OCI-LY7 (cell line): ENCODE measurements around the gene CIROP. TPM values are rescaled to one million over a fixed set of nuclear protein-coding genes. Genes with fewer than 3 reads are reported as not detected.
"Not testable (repeated sequence)": the region's sequence is repeated elsewhere in the genome, so short reads cannot be mapped to it uniquely, and the experiment has no call there.

ENCODE experiments used
- BruUV-seq: library from RNA; stranded (reverse); fragments of 400-500 nt; replicated peaks from 2 replicates; lab custom pipeline; 2021; lab: Mats Ljungman, UMichigan
- CTCF ChIA-PET: fragments of 300-600 bp; sonication (Branson Sonifier 250); formaldehyde crosslinking; loops from one replicate; lab custom pipeline; 2022; ENCODE audit warnings: antibody characterized with exemption; ENCODE audit not compliant: unreplicated experiment; lab: Charles Lee
- POLR2A ChIA-PET: fragments of 300-600 bp; sonication (Branson Sonifier 250); formaldehyde crosslinking; loops from one replicate; lab custom pipeline; 2022; ENCODE audit warnings: antibody characterized with exemption; lab: Charles Lee
- DNase-seq: peaks from one replicate; pipeline ENCODE4 v3.0.0-alpha.2; 2015; ENCODE audit warnings: low spot score
- H2AFZ ChIP-seq: fragments of 200-600 bp; sonication (generic), shearing (Covaris generic); 2 replicates; pipeline ENCODE4 v1.6.1; 2014; ENCODE audit warnings: mild to moderate bottlenecking, antibody characterized with exemption, low read length, moderate library complexity
- H3K27ac ChIP-seq: fragments of 200-600 bp; sonication (generic); 2 replicates; pipeline ENCODE4 v1.5.1; 2014; ENCODE audit warnings: mixed run types, low read depth, mild to moderate bottlenecking, moderate library complexity, low read length, inconsistent platforms; ENCODE audit not compliant: poor library complexity, severe bottlenecking
- H3K36me3 ChIP-seq: fragments of 200-600 bp; sonication (generic); 2 replicates; pipeline ENCODE4 v1.6.1; 2014; ENCODE audit warnings: mild to moderate bottlenecking, antibody characterized with exemption, low read length, moderate library complexity, mixed read lengths; ENCODE audit not compliant: insufficient read depth
- H3K4me1 ChIP-seq: fragments of 200-600 bp; sonication (generic); 2 replicates; pipeline ENCODE4 v1.5.1; 2014; ENCODE audit warnings: mild to moderate bottlenecking, low read length; ENCODE audit not compliant: insufficient read depth, poor library complexity, severe bottlenecking
- H3K4me2 ChIP-seq: fragments of 200-600 bp; sonication (generic); 2 replicates; pipeline ENCODE4 v1.6.1; 2014; ENCODE audit warnings: mild to moderate bottlenecking, low read length
- H3K4me3 ChIP-seq: fragments of 200-600 bp; sonication (generic); 2 replicates; pipeline ENCODE4 v1.5.1; 2014; ENCODE audit warnings: mild to moderate bottlenecking, low read depth, low read length; ENCODE audit not compliant: poor library complexity, severe bottlenecking
- H3K79me2 ChIP-seq: fragments of 200-600 bp; sonication (generic); 2 replicates; pipeline ENCODE4 v1.6.1; 2016; ENCODE audit warnings: low read depth, mild to moderate bottlenecking, low read length, moderate library complexity, mixed read lengths; ENCODE audit not compliant: insufficient read depth
- H3K9me2 ChIP-seq: fragments of 200-600 bp; sonication (generic); 2 replicates; pipeline ENCODE4 v1.6.1; 2016; ENCODE audit warnings: mild to moderate bottlenecking, low read length, mixed read lengths; ENCODE audit not compliant: insufficient read depth
- H3K9me3 ChIP-seq: fragments of 200-600 bp; sonication (generic); 2 replicates; pipeline ENCODE4 v1.6.1; 2014; ENCODE audit warnings: mild to moderate bottlenecking, mixed run types, low read length, mixed read lengths
- H4K20me1 ChIP-seq: fragments of 200-600 bp; sonication (generic); 2 replicates; pipeline ENCODE4 v1.6.1; 2014; ENCODE audit warnings: mild to moderate bottlenecking, antibody characterized with exemption, low read length, moderate library complexity, mixed read lengths; ENCODE audit not compliant: insufficient read depth
- EZH2phosphoT487 ChIP-seq: fragments of 200-600 bp; sonication (generic); IDR thresholded peaks from 2 replicates; pipeline ENCODE4 v1.6.1; 2018; ENCODE audit warnings: low read depth, borderline replicate concordance, mild to moderate bottlenecking, mixed run types, antibody characterized with exemption, low read length, moderate library complexity, mixed read lengths
- intact Hi-C: fragments of 100-400 bp; cut with micrococcal nuclease; formaldehyde crosslinking; loops from one replicate; pipeline ENCODE4 v1.10.0; 2022; ENCODE audit not compliant: unreplicated experiment
- total RNA-seq, 2 experiments: library from RNA; depleted of rRNA in 1 of 2; stranded (reverse); fragments of >200 nt in 1 of 2; shearing (Covaris generic) in 1 of 2; gene quantifications; 2 replicates each; pipeline ENCODE4 v1.2.3, GENCODE V29; 2014 to 2022
- TF ChIP-seq, protein P1 (sequence below): fragments of 200-600 bp; sonication (generic); conservative IDR thresholded peaks from 2 replicates; pipeline ENCODE4 v1.5.1; 2014; ENCODE audit warnings: mild to moderate bottlenecking, antibody characterized with exemption, low read length, moderate library complexity, mixed read lengths

Gene CIROP
- total RNA-seq, 2 experiments from 2014 or later = not detected

DNA sequence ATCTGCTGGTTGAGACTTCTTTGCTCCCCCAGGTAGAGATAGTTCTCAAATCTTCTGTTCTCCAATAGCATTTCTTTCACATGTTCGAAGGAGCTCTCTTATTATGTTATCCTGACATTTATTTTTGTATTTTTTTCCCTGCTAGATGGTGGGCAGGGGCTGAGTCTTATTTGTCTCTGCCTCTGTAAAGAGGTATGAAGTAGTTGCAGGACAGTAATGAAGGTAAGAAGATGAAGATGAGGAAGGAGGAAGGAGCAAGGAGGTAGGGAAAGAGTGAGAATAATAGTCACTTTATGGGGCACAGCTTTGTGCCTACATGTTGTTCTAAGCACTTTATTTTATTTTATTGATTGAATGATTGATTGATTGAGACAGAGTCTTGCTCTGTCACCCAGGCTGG lies 5.0 kb upstream of the CIROP start:
- no peak for DNase-seq
- Histone ChIP-seq H3K4me3 (no peak overlapping the region), H2AFZ (no peak overlapping the region), H3K4me1 (no peaks in the 10 kb centered on the region), H4K20me1 (no peaks in the 10 kb centered on the region), H3K4me2 (no peak overlapping the region), H3K9me3 (no peaks in the 10 kb centered on the region), H3K27ac (no peak overlapping the region), H3K36me3 (no peaks in the 10 kb centered on the region), H3K79me2 (no peaks in the 10 kb centered on the region), H3K9me2 (no peaks in the 10 kb centered on the region)
- intact Hi-C loops = no loop called here
- ChIA-PET POLR2A (no interaction called here), CTCF (interaction anchor here (0.8 to 1.7 kb wide), 3 partner anchors 10 to 41 kb away, joined by 3 to 4 read pairs (median 4); no protein-coding TSS in a partner anchor)
- TF ChIP-seq, protein P1, sequence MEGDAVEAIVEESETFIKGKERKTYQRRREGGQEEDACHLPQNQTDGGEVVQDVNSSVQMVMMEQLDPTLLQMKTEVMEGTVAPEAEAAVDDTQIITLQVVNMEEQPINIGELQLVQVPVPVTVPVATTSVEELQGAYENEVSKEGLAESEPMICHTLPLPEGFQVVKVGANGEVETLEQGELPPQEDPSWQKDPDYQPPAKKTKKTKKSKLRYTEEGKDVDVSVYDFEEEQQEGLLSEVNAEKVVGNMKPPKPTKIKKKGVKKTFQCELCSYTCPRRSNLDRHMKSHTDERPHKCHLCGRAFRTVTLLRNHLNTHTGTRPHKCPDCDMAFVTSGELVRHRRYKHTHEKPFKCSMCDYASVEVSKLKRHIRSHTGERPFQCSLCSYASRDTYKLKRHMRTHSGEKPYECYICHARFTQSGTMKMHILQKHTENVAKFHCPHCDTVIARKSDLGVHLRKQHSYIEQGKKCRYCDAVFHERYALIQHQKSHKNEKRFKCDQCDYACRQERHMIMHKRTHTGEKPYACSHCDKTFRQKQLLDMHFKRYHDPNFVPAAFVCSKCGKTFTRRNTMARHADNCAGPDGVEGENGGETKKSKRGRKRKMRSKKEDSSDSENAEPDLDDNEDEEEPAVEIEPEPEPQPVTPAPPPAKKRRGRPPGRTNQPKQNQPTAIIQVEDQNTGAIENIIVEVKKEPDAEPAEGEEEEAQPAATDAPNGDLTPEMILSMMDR = no peak
- TF ChIP-seq EZH2phosphoT487 = no peak
- BruUV-seq = no TSS peak

DNA sequence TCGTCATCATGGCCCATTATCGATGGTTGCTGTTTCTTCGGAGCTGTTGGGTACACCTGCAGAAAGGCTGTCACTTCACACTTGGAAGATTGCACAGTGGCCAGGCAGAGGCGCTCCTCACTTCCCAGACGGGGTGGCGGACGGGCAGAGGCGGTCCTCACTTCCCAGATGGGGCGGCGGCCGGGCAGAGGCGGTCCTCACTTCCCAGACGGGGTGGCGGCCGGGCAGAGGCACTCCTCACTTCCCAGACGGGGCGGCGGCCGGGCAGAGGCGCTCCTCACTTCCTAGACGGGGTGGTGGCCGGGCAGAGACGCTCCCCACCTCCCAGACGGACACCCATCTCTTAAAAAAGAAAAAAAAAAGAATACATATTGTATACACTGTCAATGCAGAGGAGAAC lies 3.4 kb upstream of the CIROP start:
- POLR2A ChIA-PET, H3K9me2 ChIP-seq, CTCF ChIA-PET: not testable (repeated sequence)

DNA sequence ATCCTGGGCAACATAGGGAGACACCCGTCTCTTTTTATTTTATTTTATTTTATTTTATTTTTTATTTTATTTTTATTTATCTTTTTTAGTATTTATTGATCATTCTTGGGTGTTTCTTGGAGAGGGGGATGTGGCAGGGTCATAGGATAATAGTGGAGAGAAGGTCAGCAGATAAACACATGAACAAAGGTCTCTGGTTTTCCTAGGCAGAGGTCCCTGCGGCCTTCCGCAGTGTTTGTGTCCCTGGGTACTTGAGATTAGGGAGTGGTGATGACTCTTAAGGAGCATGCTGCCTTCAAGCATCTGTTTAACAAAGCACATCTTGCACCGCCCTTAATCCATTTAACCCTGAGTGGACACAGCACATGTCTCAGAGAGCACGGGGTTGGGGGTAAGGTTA lies 2.8 kb upstream of the CIROP start:
- H2AFZ ChIP-seq, POLR2A ChIA-PET, H3K9me3 ChIP-seq, BruUV-seq, H3K36me3 ChIP-seq, H4K20me1 ChIP-seq, H3K4me2 ChIP-seq, DNase-seq, CTCF ChIA-PET, H3K9me2 ChIP-seq, H3K4me1 ChIP-seq, H3K4me3 ChIP-seq, H3K79me2 ChIP-seq, H3K27ac ChIP-seq, intact Hi-C loops: not testable (repeated sequence)

More for the DNA sequence above, 3.4 kb upstream of the CIROP start:
- H3K4me3 ChIP-seq, H3K36me3 ChIP-seq, H3K27ac ChIP-seq, H3K4me2 ChIP-seq, H3K4me1 ChIP-seq, H2AFZ ChIP-seq, intact Hi-C loops, H3K79me2 ChIP-seq, BruUV-seq, H4K20me1 ChIP-seq, H3K9me3 ChIP-seq, DNase-seq: not testable (repeated sequence)

- intact Hi-C loops = no loop called here
- H3K4me1 ChIP-seq = no peaks in the 10 kb centered on the region
- no peak overlapping the region for H3K4me3 ChIP-seq
- H2AFZ ChIP-seq = no peak overlapping the region
- no peaks in the 10 kb centered on the region for H4K20me1 ChIP-seq
- ChIA-PET POLR2A (interaction anchor here (1.2 kb wide), 1 partner anchor 11 kb away, joined by 8 read pairs; the partner anchor contains the start of genes ACIN1 and C14orf119), CTCF (no interaction called here)
- BruUV-seq = no TSS peak
- no peaks in the 10 kb centered on the region for H3K9me2 ChIP-seq
- no peaks in the 10 kb centered on the region for H3K79me2 ChIP-seq
- no peak for DNase-seq
- no peak overlapping the region for H3K27ac ChIP-seq
- H3K36me3 ChIP-seq = no peaks in the 10 kb centered on the region
- H3K4me2 ChIP-seq = no peak overlapping the region
- no peak for TF ChIP-seq EZH2phosphoT487
- TF ChIP-seq, protein P1 = no peak
- H3K9me3 ChIP-seq = no peaks in the 10 kb centered on the region
Observed at GRCh38 chr14:23106747-23107045, 1.9 kb upstream of the CIROP start.
